B cell (primary cell): Measurements from ENCODE around the gene IFNG. TPM values are rescaled to one million over a fixed set of nuclear protein-coding genes. Genes with fewer than 3 reads are reported as not detected.

ENCODE experiments used
- ATAC-seq: fragments of 200-7000 bp; cut with Tn5 transposase; one replicate; pipeline ENCODE4 v1.10.0; 2021; ENCODE audit warnings: low read depth, mild to moderate bottlenecking, moderate number of reproducible peaks, moderate library complexity
- CTCF ChIA-PET: fragments of 350-600 bp; sonication (Branson Sonifier 250); formaldehyde crosslinking; loops from one replicate; lab custom pipeline; 2021; ENCODE audit warnings: antibody characterized with exemption, inconsistent platforms; lab: Charles Lee
- POLR2A ChIA-PET: fragments of 350-600 bp; sonication (Branson Sonifier 250); formaldehyde crosslinking; loops from one replicate; lab custom pipeline; 2021; ENCODE audit warnings: antibody characterized with exemption; lab: Charles Lee
- DNase-seq: peaks from one replicate; pipeline ENCODE4 v3.0.0; 2013
- H2AFZ ChIP-seq: 2 replicates; pipeline ENCODE4 v1.6.1; 2012; ENCODE audit warnings: mild to moderate bottlenecking, low read depth, low read length; ENCODE audit not compliant: insufficient read depth, poor library complexity, severe bottlenecking
- H3K27ac ChIP-seq, 2 donors: 1 replicate in 1 of 2; 2 replicates in 1 of 2; pipeline ENCODE4 v1.5.1; 2012 to 2013; ENCODE audit warnings: low read length in 2 of 2, mild to moderate bottlenecking in 2 of 2, moderate library complexity in 1 of 2
- H3K27me3 ChIP-seq, 4 experiments: fragments of 200-600 bp in 1 of 4; sonication (generic) in 1 of 4; replicated peaks in 1 of 4; 1 replicate in 2 of 4; 2 replicates in 2 of 4; pipeline versions ENCODE4 v1.6.1 to v1.7.0; 2013 to 2016; ENCODE audit warnings: low read length in 3 of 4, mild to moderate bottlenecking in 2 of 4, mixed read lengths in 1 of 4, moderate library complexity in 1 of 4; ENCODE audit not compliant: insufficient read depth in 4 of 4, control insufficient read depth in 3 of 4; ENCODE audit errors: control extremely low read depth in 1 of 4
- H3K36me3 ChIP-seq, 2 experiments: replicated peaks in 1 of 2; 1 replicate in 1 of 2; 2 replicates in 1 of 2; pipeline versions ENCODE4 v1.6.1 to v1.7.1; 2013; ENCODE audit warnings: low read length in 1 of 2; ENCODE audit not compliant: insufficient read depth in 2 of 2, control insufficient read depth in 1 of 2; ENCODE audit errors: control extremely low read depth in 1 of 2, extremely low read depth in 1 of 2
- H3K4me1 ChIP-seq, 2 donors: fragments of 200-600 bp in 1 of 2; sonication (generic) in 1 of 2; 1 replicate in 1 of 2; 2 replicates in 1 of 2; pipeline versions ENCODE4 v1.5.1 to v1.6.1; 2013 to 2017; ENCODE audit warnings: low read length in 2 of 2; ENCODE audit not compliant: control insufficient read depth in 2 of 2, insufficient read depth in 2 of 2
- H3K4me2 ChIP-seq: replicated peaks from 2 replicates; pipeline ENCODE3; 2012; ENCODE audit warnings: mild to moderate bottlenecking, low read depth, low read length; ENCODE audit not compliant: poor library complexity, severe bottlenecking
- H3K4me3 ChIP-seq, 5 experiments: fragments of 200-600 bp in 1 of 5; sonication (generic) in 1 of 5; 1 replicate in 3 of 5; 2 replicates in 2 of 5; pipeline versions ENCODE4 v1.5.1 to v1.7.0; 2011 to 2016; ENCODE audit warnings: low read length in 4 of 5, mild to moderate bottlenecking in 4 of 5, low read depth in 2 of 5, control low read depth in 1 of 5, moderate library complexity in 1 of 5; ENCODE audit not compliant: insufficient read depth in 1 of 5; ENCODE audit errors: control extremely low read depth in 1 of 5, extremely low read depth in 1 of 5
- H3K79me2 ChIP-seq: fragments of 200-600 bp; sonication (generic); one replicate; pipeline ENCODE4 v1.6.0; 2016; ENCODE audit warnings: low read length; ENCODE audit not compliant: control insufficient read depth, insufficient read depth
- H3K9ac ChIP-seq: fragments of 200-600 bp; sonication (generic); 2 replicates; pipeline ENCODE4 v1.6.1; 2017; ENCODE audit warnings: mild to moderate bottlenecking, low read length, moderate library complexity
- H3K9me3 ChIP-seq, 3 donors: one replicate each; pipeline versions ENCODE4 v1.6.1 to v1.7.1; 2013; ENCODE audit warnings: low read length in 2 of 3; ENCODE audit not compliant: control insufficient read depth in 2 of 3, insufficient read depth in 1 of 3; ENCODE audit errors: control extremely low read depth in 1 of 3
- H4K20me1 ChIP-seq: 2 replicates; pipeline ENCODE4 v1.6.0; 2012; ENCODE audit warnings: mild to moderate bottlenecking, low read length; ENCODE audit not compliant: insufficient read depth, control insufficient read depth, poor library complexity, severe bottlenecking
- H3K27ac Mint-ChIP-seq: one replicate; pipeline ENCODE4 v1.8.0; 2021; ENCODE audit warnings: mixed read lengths
- H3K27me3 Mint-ChIP-seq: one replicate; pipeline ENCODE4 v1.8.0; 2021; ENCODE audit warnings: mixed read lengths
- H3K4me1 Mint-ChIP-seq: one replicate; pipeline ENCODE4 v1.8.0; 2021; ENCODE audit warnings: mixed read lengths
- H3K4me3 Mint-ChIP-seq: one replicate; pipeline ENCODE4 v1.8.0; 2021; ENCODE audit warnings: mixed read lengths
- H3K9me3 Mint-ChIP-seq: one replicate; pipeline ENCODE4 v1.8.0; 2022; ENCODE audit warnings: mixed read lengths; ENCODE audit not compliant: insufficient read depth
- CTCF ChIP-seq: fragments of 200-600 bp; IDR thresholded peaks from one replicate; pipeline ENCODE4 v1.8.0; 2022; ENCODE audit warnings: antibody characterized with exemption, mild to moderate bottlenecking
- EZH2 ChIP-seq: IDR thresholded peaks from 2 replicates; pipeline ENCODE4 v1.6.1; 2012; ENCODE audit warnings: borderline replicate concordance, low read depth, mild to moderate bottlenecking, moderate library complexity, low read length; ENCODE audit not compliant: insufficient read depth, poor library complexity, severe bottlenecking
- WGBS: methylation state at CpG from one replicate; pipeline ENCODE4 v1.1.5; 2013; ENCODE audit warnings: missing lambda C conversion rate; ENCODE audit not compliant: insufficient coverage; 5-methylcytosine and 5-hydroxymethylcytosine counted together
- intact Hi-C: fragments of 100-400 bp; cut with micrococcal nuclease; formaldehyde crosslinking; loops from one replicate; pipeline ENCODE4 v1.10.0; 2022
- polyA plus RNA-seq: library from polyadenylated mRNA; depleted of rRNA; stranded (reverse); fragments of >200 nt; gene quantifications from 2 replicates; pipeline ENCODE4 v1.2.3, GENCODE V29; 2012
- total RNA-seq, 2 donors: library from RNA; stranded (reverse); fragments of 120-200 nt in 1 of 2; gene quantifications; 1 replicate in 1 of 2; 2 replicates in 1 of 2; pipeline versions ENCODE4 v1.2.3 to v1.2.4, GENCODE V29; 2013 to 2022

The IFNG gene
- total and polyA plus RNA-seq, 2 donors (not counting 1 experiment from before 2014, with no cell fraction given) = 0.24 TPM; not detected in 1

- intact Hi-C loops = no loop called here
- no peak overlapping the region for H2AFZ ChIP-seq
- no peak overlapping the region for H3K27ac Mint-ChIP-seq
Observed at GRCh38 chr12:68185598-68185997, 26.1 kb upstream of the IFNG start.

More at GRCh38 chr12:68185598-68185997, 26.1 kb upstream of the IFNG start:
- ChIA-PET POLR2A (no interaction called here), CTCF (interaction anchor here (0.6 kb wide), 1 partner anchor 9 kb away, joined by 4 read pairs; no protein-coding TSS in a partner anchor)
- H3K4me3 ChIP-seq = no peak overlapping the region
- no peak overlapping the region for H3K4me2 ChIP-seq
- H3K27ac ChIP-seq = no peak overlapping the region
- H3K9ac ChIP-seq = no peak overlapping the region
- no peak for TF ChIP-seq CTCF
- TF ChIP-seq EZH2 = no peak
- H3K9me3 ChIP-seq = no peaks in the 10 kb centered on the region
- Mint-ChIP-seq H3K27me3 (peaks cover 11% of the 10 kb centered on the region), H3K9me3 (no peaks in the 10 kb centered on the region), H3K4me1 (peaks cover 12% of the 10 kb centered on the region), H3K4me3 (no peak overlapping the region)
- H4K20me1 ChIP-seq = no peaks in the 10 kb centered on the region
- no peaks in the 10 kb centered on the region for H3K36me3 ChIP-seq
- 100% methylated on average over 1 of the region's 3 CpGs for WGBS
- H3K27me3 ChIP-seq = peaks cover 0 to 3% (median 0%) of the 10 kb centered on the region in 4 experiments
- DNase-seq = no peak
- H3K79me2 ChIP-seq = no peaks in the 10 kb centered on the region
- ATAC-seq = no peak
- H3K4me1 ChIP-seq = peaks cover 9 to 11% of the 10 kb centered on the region in 2 donors
